Activated CD4-positive, alpha-beta memory T cell treated with anti-CD3 and anti-CD28 coated beads for 36 hours (primary cell): ENCODE data around the gene MYG1. TPM values are rescaled to one million over a fixed set of nuclear protein-coding genes. Genes with fewer than 3 reads are reported as not detected.

ENCODE experiments used
- CTCF ChIA-PET: fragments of 350-600 bp; sonication (Branson Sonifier 250); formaldehyde crosslinking; loops from one replicate; lab custom pipeline; 2021; ENCODE audit warnings: antibody characterized with exemption, inconsistent platforms; lab: Charles Lee
- POLR2A ChIA-PET: fragments of 350-600 bp; sonication (Branson Sonifier 250); formaldehyde crosslinking; loops from one replicate; lab custom pipeline; 2021; ENCODE audit warnings: antibody characterized with exemption; lab: Charles Lee
- DNase-seq: peaks from one replicate; pipeline ENCODE4 v3.0.0-alpha.2; 2020
- H3K27ac Mint-ChIP-seq: one replicate; pipeline ENCODE4 v1.8.0; 2021; ENCODE audit warnings: mixed read lengths
- H3K27me3 Mint-ChIP-seq: one replicate; pipeline ENCODE4 v1.8.0; 2021; ENCODE audit warnings: mixed read lengths
- H3K36me3 Mint-ChIP-seq: one replicate; pipeline ENCODE4 v1.8.0; 2021; ENCODE audit warnings: mixed read lengths
- H3K4me1 Mint-ChIP-seq: one replicate; pipeline ENCODE4 v1.8.0; 2021; ENCODE audit warnings: low read depth, mixed read lengths
- H3K4me3 Mint-ChIP-seq: one replicate; pipeline ENCODE4 v1.8.0; 2021; ENCODE audit warnings: mild to moderate bottlenecking, mixed read lengths
- H3K9me3 Mint-ChIP-seq: one replicate; pipeline ENCODE4 v1.8.0; 2021; ENCODE audit warnings: mixed read lengths
- intact Hi-C: fragments of 100-400 bp; cut with micrococcal nuclease; formaldehyde crosslinking; loops from one replicate; pipeline ENCODE4 v1.15.1; 2023
- total RNA-seq, 2 experiments: library from RNA; stranded (reverse); gene quantifications; one replicate each; pipeline ENCODE4 v1.2.3, GENCODE V29; 2021

The MYG1 gene
- total RNA-seq, 2 experiments from 2014 or later, result 77.9 to 82.5 TPM

- H3K36me3 Mint-ChIP-seq, result no peaks in the 10 kb centered on the region
- POLR2A ChIA-PET, result no interaction called here
- H3K4me1 Mint-ChIP-seq, result peaks cover 9% of the 10 kb centered on the region
- intact Hi-C loops, result no loop called here
- no peak for DNase-seq
- CTCF ChIA-PET, result interaction anchor here (0.9 to 8.0 kb wide), 18 partner anchors 8 to 162 kb away, joined by 3 to 207 read pairs (median 18); partner anchors contain the start of genes AAAS, AMHR2, MAP3K12 and SP1
- no peak overlapping the region for H3K4me3 Mint-ChIP-seq
- no peaks in the 10 kb centered on the region for H3K9me3 Mint-ChIP-seq
- H3K27me3 Mint-ChIP-seq, result no peaks in the 10 kb centered on the region
- no peak overlapping the region for H3K27ac Mint-ChIP-seq
Measured at GRCh38 chr12:53353257-53353655, 53.8 kb downstream of the MYG1 start.

- intact Hi-C loops, result no loop called here
- H3K9me3 Mint-ChIP-seq, result no peaks in the 10 kb centered on the region
- no peaks in the 10 kb centered on the region for H3K27me3 Mint-ChIP-seq
- ChIA-PET CTCF (interaction anchor here (0.7 to 8.0 kb wide), 5 partner anchors 10 to 68 kb away, joined by 3 to 207 read pairs (median 19); partner anchors contain the start of genes AAAS, AMHR2 and SP1), POLR2A (no interaction called here)
- H3K27ac Mint-ChIP-seq, result no peak overlapping the region
- DNase-seq, result no peak
- no peak overlapping the region for H3K4me3 Mint-ChIP-seq
- H3K36me3 Mint-ChIP-seq, result no peaks in the 10 kb centered on the region
- H3K4me1 Mint-ChIP-seq, result peaks cover 9% of the 10 kb centered on the region
Measured at GRCh38 chr12:53355121-53355520, 55.6 kb downstream of the MYG1 start.

Other genes starting within 250 kb of the MYG1 start
- gene TNS2, start 249.6 kb upstream of the MYG1 start, total RNA-seq, result 1 to 10 TPM; 1.8 to 2.4 TPM
- 10 to 100 TPM; 32.8 to 35.4 TPM for gene SPRYD3, start 220.3 kb upstream of the MYG1 start, total RNA-seq
- gene IGFBP6, start 202.0 kb upstream of the MYG1 start, total RNA-seq, result 1 to 10 TPM; 4.1 to 4.9 TPM
- gene SOAT2, start 196.2 kb upstream of the MYG1 start, total RNA-seq, result 1 to 10 TPM; 1.1 to 1.5 TPM
- 10 to 100 TPM; 32.6 to 37.5 TPM for gene ZNF740, start 119.0 kb upstream of the MYG1 start, total RNA-seq
- gene CSAD, start 118.8 kb upstream of the MYG1 start, total RNA-seq, result 10 to 100 TPM; 21.4 to 23.7 TPM
- 100 to 1,000 TPM; 168 to 169 TPM for gene ITGB7, start 92.4 kb upstream of the MYG1 start, total RNA-seq
- gene RARG, start 67.5 kb upstream of the MYG1 start, total RNA-seq, result 10 to 100 TPM; 21.8 to 25.2 TPM
- 10 to 100 TPM; 70.0 to 77.2 TPM for gene ESPL1, start 31.4 kb upstream of the MYG1 start, total RNA-seq
- 100 to 1,000 TPM; 354 to 359 TPM for gene PFDN5, start 4.2 kb upstream of the MYG1 start, total RNA-seq
- 10 to 100 TPM; 74.5 to 80.7 TPM for gene AAAS, start 21.9 kb downstream of the MYG1 start, total RNA-seq
- not detected for gene SP7, start 36.7 kb downstream of the MYG1 start, total RNA-seq
- 10 to 100 TPM; 66.1 to 72.8 TPM for gene SP1, start 80.5 kb downstream of the MYG1 start, total RNA-seq
- not detected for gene AMHR2, start 124.2 kb downstream of the MYG1 start, total RNA-seq
- 100 to 1,000 TPM; 218 to 221 TPM for gene PRR13, start 142.0 kb downstream of the MYG1 start, total RNA-seq
- gene PCBP2, start 152.4 kb downstream of the MYG1 start, total RNA-seq, result 100 to 1,000 TPM; 897 to 926 TPM
- gene MAP3K12, start 199.8 kb downstream of the MYG1 start, total RNA-seq, result 10 to 100 TPM; 13.0 to 14.7 TPM
- 10 to 100 TPM; 27.5 to 29.7 TPM for gene TARBP2, start 201.6 kb downstream of the MYG1 start, total RNA-seq
- under 1 TPM in 1 of 2 experiments, not detected in 1; 0.58 TPM for gene NPFF, start 207.8 kb downstream of the MYG1 start, total RNA-seq